PFSK-1 (cell line): ENCODE data around the gene UGT1A6.

Source experiments
- SIN3A ChIP-seq: IDR thresholded peaks from 2 replicates; pipeline ENCODE4 v1.6.1; 2012; ENCODE audit warnings: mild to moderate bottlenecking, low read length, moderate library complexity, borderline replicate concordance; ENCODE audit not compliant: insufficient read depth
- TF ChIP-seq, protein P1 (sequence below), 2 experiments: IDR thresholded peaks; 2 replicates each; pipeline versions ENCODE4 v1.6.1 to v1.8.0; 2011 to 2012; ENCODE audit warnings: low read depth in 2 of 2, low read length in 2 of 2, control low read depth in 1 of 2, inconsistent platforms in 1 of 2, mild to moderate bottlenecking in 1 of 2, moderate library complexity in 1 of 2; ENCODE audit not compliant: insufficient read depth in 1 of 2

GRCh38 chr2:233654501-233654900 lies 38.2 kb upstream of the UGT1A6 start:
- no peak for TF ChIP-seq SIN3A
- TF ChIP-seq, protein P1, sequence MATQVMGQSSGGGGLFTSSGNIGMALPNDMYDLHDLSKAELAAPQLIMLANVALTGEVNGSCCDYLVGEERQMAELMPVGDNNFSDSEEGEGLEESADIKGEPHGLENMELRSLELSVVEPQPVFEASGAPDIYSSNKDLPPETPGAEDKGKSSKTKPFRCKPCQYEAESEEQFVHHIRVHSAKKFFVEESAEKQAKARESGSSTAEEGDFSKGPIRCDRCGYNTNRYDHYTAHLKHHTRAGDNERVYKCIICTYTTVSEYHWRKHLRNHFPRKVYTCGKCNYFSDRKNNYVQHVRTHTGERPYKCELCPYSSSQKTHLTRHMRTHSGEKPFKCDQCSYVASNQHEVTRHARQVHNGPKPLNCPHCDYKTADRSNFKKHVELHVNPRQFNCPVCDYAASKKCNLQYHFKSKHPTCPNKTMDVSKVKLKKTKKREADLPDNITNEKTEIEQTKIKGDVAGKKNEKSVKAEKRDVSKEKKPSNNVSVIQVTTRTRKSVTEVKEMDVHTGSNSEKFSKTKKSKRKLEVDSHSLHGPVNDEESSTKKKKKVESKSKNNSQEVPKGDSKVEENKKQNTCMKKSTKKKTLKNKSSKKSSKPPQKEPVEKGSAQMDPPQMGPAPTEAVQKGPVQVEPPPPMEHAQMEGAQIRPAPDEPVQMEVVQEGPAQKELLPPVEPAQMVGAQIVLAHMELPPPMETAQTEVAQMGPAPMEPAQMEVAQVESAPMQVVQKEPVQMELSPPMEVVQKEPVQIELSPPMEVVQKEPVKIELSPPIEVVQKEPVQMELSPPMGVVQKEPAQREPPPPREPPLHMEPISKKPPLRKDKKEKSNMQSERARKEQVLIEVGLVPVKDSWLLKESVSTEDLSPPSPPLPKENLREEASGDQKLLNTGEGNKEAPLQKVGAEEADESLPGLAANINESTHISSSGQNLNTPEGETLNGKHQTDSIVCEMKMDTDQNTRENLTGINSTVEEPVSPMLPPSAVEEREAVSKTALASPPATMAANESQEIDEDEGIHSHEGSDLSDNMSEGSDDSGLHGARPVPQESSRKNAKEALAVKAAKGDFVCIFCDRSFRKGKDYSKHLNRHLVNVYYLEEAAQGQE (IDR thresholded peaks at IDR 0.05; ENCODE audit: insufficient read depth in 1 of 2, low read depth in 2 of 2, low read length in 2 of 2): no peak
